HCT116 (cell line): ENCODE data around the gene TAF8.

Experiments
- JUND ChIP-seq: IDR thresholded peaks from 2 replicates; pipeline ENCODE4 v1.6.1; 2012
- POLR2A ChIP-seq: IDR thresholded peaks from 2 replicates; pipeline ENCODE4 v1.7.0; 2011; ENCODE audit warnings: borderline replicate concordance; ENCODE audit not compliant: insufficient read depth, insufficient read length; ENCODE audit errors: extremely low read depth
- TF ChIP-seq, protein P1 (sequence below), 3 experiments: fragments of 200-600 bp in 1 of 3; sonication (generic) in 1 of 3; IDR thresholded peaks in 2 of 3; conservative IDR thresholded peaks in 1 of 3; 2 replicates each; pipeline ENCODE4 v1.5.1; 2012 to 2017; ENCODE audit warnings: low read depth in 2 of 3, low read length in 2 of 3, antibody characterized with exemption in 1 of 3, borderline replicate concordance in 1 of 3, control low read depth in 1 of 3, mild to moderate bottlenecking in 1 of 3, mixed read lengths in 1 of 3, mixed run types in 1 of 3, moderate library complexity in 1 of 3; ENCODE audit not compliant: insufficient read depth in 1 of 3

DNA sequence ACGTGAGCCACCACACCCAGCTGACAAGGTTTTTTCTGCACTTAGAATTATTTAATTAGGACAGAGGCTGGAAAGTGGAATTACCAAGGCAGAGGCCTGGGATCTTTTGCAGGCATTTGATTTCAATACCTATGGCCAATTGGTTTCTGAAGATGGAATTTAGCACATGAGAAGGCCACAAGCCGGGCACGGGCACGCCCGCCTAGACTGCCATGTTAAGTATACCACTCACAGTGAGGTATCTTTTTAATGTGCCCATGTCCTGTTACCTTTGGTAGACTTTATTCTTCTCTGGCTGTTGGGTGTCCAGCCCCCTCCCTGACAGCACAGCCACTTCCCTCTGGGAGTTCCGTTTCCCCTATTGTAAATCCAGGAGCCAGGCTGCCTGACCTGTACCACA is 18.0 kb upstream of the TAF8 start:
- TF ChIP-seq, protein P1, sequence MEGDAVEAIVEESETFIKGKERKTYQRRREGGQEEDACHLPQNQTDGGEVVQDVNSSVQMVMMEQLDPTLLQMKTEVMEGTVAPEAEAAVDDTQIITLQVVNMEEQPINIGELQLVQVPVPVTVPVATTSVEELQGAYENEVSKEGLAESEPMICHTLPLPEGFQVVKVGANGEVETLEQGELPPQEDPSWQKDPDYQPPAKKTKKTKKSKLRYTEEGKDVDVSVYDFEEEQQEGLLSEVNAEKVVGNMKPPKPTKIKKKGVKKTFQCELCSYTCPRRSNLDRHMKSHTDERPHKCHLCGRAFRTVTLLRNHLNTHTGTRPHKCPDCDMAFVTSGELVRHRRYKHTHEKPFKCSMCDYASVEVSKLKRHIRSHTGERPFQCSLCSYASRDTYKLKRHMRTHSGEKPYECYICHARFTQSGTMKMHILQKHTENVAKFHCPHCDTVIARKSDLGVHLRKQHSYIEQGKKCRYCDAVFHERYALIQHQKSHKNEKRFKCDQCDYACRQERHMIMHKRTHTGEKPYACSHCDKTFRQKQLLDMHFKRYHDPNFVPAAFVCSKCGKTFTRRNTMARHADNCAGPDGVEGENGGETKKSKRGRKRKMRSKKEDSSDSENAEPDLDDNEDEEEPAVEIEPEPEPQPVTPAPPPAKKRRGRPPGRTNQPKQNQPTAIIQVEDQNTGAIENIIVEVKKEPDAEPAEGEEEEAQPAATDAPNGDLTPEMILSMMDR (IDR thresholded peaks at IDR 0.05 in 2 of 3, conservative IDR thresholded peaks at IDR 0.05 in 1 of 3; ENCODE audit: borderline replicate concordance in 1 of 3, insufficient read depth in 1 of 3, low read depth in 2 of 3, low read length in 2 of 3): no peak
- no peak for TF ChIP-seq POLR2A
- no peak for TF ChIP-seq JUND
